ENCODE measurements around the gene MMP2. TPM values are rescaled to one million over a fixed set of nuclear protein-coding genes. Genes with fewer than 3 reads are reported as not detected.

Gene MMP2
- polyA plus RNA-seq (ENCODE audit: insufficient read length), result 404 TPM

DNA sequence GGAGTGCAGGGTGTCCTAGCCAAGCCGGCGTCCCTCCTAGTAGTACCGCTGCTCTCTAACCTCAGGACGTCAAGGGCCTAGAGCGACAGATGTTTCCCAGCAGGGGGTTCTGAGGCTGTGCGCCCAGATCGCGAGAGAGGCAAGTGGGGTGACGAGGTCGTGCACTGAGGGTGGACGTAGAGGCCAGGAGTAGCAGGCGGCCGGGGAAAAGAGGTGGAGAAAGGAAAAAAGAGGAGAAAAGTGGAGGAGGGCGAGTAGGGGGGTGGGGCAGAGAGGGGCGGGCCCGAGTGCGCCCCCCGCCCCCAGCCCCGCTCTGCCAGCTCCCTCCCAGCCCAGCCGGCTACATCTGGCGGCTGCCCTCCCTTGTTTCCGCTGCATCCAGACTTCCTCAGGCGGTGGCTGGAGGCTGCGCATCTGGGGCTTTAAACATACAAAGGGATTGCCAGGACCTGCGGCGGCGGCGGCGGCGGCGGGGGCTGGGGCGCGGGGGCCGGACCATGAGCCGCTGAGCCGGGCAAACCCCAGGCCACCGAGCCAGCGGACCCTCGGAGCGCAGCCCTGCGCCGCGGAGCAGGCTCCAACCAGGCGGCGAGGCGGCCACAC is at the start of gene MMP2:
Gene MMP2, plus strand, starts transcription at position 372 of the 603 bp plus-strand sequence. CDS start 282 bp downstream, outside the sequence.
- DNase-seq, result peak; percentile 89

DNA sequence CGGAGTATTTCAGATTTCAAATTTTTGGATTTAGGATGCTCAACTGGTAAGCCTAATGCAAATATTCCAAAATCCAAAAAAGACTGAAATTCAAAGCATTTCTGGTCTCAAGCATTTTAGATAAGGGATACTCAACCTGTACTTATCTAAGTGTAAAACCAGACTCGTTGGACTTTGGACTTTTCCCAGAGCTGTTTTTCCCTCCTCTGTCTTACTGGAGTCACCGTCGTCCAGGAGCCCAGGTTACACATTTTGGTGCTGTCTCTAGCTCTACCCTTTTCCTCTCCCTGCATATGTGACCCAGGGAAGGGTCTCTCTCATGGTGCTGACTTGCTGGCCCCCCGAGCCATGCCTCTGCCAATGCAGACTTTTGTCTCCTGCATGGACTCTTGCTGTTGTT is 46.0 kb upstream of the MMP2 start:
- DNase-seq, result no peak

DNA sequence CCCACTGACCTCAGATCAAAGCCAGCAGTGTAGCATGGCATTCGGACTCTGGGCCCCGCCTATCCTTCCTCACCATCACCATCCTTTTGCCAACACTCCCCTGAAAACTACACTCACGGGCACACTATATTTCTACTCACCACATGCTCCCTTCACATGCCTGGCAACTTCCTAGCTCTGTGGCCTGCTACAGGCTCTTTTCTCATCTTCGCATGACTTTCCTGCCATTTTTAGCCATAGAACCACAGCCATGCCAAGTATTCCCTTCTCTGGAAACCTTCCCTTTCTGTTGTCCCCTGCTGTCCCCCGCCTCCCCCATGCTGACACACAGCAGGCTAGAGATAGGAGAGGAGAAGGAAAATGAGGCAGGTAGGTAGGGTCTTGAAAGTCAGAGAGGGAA is 45.5 kb upstream of the MMP2 start:
- no peak for DNase-seq

DNA sequence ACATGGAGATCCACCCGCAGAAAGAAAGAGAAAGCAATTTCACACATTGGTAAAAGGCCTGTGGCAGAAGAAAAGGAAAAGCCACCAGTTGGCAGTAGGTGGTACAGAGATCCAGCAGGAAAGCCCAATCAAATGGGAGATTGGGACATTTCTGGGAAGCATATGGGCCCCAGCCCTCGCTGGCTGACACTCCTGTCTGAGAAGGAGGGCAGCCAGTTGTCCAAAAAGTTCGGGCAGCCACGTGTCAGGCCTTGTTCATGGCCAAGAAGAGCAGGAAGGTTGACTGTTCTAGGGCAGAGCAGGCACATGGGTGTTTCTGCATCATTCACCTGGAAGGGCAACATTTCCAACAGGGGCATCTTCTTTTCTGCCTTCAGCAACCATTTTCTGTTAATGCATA is 45.0 kb upstream of the MMP2 start:
- DNase-seq, result no peak

DNA sequence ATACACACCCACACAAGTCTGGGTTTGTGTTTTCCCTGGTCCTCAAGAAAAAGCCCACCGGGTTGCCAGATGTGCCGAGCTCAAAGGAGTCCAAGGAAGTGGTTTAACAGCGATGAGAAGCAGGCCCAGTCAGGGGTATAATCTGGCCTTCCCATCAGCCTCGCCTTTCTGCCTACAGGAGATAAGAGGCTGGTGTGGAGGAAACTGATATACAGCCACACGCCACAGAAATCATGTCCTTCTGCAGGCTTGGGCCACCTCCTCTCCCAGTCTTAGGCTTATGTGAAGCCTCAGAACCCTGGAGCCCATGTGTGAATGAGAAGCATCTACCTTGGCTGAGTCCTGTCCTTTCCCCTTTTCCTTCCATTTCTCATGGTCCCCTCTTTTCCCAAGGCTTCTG is 43.6 kb upstream of the MMP2 start:
- no peak for DNase-seq

DNA sequence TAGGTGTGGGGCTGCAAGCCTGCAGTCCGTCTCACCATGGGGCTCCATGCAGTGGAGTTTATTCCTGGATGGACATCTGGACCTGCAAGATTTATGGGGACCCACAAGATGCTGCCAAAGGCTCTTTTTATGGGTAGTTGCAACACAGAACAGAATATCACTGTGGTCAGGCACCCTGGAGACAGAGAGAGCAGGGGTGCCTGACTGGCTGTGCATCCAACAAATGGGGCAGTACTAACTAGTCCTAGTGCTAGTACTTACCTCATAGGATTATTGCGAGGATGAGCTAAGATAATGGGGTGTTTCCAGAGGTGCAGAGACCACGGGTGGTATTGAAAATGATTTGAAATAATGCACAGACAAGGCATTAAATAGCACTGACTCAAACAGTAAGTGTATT is 42.4 kb upstream of the MMP2 start:
- DNase-seq, result no peak

DNA sequence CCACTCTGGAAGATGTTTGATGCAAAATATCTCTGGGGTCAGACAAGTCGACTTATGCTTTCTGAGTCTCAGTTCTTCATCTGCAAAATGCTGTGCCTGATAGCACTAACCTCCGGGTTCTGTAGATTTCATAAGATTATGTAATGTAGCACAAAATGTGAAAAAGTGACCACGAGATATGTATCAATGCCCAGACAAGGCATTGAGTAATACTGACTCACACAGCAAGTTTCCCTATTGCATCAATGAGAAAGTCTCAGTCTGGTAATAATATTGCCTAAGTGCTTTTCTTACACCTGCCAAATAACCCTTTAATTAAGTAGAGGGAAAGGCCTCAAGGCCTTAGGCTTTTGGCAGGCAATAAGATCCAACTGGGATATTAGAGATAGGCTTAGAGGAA is 41.4 kb upstream of the MMP2 start:
- no peak for DNase-seq

DNA sequence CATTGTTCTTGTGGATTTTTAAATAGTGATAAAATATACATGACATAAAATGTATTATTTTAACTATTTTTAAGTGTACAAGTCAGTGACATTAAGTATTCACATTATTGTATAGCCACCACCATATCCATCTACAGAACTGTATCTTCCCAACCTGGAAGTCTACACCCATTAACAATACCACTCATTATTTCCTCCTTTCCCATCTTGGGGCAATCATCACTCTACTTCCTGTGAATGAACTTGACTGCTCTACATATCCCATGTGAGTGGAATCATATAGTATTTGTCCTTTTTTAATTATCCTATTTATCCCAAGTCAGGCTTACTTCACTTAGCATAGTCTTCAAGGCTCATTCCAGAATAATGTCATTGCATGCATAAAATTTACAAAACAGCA is 40.7 kb upstream of the MMP2 start:
- DNase-seq, result no peak

DNA sequence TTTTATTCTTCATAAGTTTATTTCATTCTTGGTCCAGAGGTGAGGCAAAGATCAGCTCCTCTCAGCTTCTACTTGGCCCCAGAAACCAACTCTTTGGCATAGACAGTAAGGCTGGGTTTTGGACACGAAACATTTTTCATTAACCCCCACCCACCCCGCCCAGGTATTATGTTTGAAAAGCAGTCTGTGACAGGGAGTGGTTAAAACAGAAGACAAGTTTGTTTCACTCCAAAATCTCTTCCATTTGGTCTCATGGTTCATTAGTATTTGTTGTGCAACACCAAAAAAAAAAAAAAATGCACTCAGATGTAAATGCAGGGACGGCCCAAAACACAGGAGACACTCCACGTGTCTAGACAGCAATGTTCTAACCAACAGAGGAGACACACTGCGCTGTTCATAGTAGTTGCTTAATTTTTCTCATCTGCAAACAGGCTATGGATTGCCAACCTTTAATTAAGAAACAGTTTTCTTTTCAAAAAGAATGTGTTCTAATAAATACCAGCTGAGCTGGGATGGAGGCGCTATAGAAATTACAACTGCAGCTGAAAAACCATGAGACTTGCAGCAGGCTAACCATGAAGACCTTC is 39.8 kb upstream of the MMP2 start:
- DNase-seq, result no peak

DNA sequence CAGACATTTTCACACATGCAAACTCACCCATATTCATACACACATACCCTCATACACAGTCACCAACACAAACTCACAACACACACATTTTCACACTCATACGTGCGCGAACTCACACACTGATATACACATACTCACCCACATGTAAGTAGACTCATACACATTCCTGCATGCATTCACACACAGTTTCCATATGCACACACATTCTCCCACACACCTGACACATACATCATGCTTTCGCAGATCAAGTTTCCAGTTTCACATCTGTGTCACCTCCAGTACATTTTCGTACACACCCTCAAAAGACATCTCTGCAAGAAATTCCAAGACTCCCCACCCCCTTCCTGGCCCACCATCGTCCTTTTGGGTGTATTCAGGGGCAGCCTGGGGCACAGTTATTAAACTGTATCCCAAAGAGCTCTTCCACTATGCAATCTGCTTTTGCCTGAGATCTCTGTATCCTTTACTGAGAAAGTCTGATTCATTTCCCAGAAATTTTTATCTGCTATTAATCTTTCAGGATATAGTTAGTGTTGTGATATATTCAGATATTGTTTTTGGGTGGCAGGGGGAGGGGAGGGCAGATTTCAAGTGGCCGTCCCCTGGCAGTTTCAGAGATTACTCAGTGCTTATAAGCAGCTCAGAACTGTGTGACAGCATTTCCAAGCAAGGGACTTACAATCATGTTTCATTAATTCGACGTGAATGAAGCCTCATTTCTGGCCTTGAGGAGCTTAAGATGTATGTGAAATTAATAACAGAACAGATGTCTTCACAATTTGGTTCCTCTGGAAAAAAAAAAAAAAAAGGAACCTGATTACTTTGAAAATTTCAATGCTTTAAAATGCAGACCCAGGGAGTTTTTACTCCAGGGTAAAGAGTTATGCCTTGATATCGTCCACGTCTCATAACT is 35.3 kb upstream of the MMP2 start:
- no peak for DNase-seq

DNA sequence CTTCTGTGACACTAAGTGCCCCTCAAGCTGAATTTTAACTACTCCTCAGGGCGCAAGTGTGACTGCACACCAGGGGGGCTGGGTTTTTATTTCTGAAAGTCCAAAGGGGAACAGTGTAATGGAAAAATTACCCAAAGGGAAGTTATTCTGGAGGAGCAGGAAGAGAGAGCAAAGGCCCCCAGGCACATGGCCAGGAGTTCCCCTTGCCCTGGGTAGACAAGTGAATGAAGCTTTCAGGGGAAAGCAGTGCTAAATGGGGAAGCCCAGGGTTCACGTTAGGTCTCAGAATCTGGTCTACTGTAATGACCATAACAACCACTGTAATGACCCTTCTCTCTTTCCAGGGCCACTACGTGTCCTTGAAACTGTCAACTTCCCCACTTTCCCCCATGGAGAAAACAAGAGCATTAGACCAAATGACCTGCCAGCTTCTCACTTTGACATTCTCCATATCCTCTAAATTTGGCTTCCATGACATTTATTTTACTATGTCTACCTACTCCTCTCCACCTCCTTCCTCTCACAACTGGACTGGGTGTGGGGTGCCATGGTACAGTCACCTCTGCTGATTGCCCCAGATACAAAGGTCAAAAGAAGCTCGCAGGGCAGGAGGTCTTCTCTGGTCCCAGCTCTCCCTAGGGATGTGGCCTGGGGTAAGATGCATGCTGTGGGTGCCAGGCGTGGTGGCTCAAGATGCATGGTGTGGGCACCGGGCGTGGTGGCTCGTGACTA is 34.1 kb upstream of the MMP2 start:
- DNase-seq, result peak; percentile 50

DNA sequence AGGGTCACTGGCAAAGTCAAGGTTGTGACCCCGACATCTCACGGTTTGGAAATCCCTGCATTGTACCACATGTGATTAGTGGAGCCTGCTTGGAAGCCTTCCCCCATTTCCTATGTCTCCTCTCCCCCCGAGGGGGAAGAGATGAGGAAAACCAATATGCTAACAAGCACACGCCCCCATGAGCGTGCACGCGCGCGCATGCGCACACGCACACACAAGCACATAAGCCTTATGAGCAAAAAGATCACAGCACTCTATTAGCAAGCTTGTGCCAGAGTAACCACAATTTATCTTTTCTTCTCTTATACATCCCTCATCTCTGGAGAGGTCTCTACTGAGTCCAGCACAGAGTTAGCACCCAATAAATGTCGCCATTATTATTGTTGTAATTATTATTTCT is 31.8 kb upstream of the MMP2 start:
- no peak for DNase-seq

DNA sequence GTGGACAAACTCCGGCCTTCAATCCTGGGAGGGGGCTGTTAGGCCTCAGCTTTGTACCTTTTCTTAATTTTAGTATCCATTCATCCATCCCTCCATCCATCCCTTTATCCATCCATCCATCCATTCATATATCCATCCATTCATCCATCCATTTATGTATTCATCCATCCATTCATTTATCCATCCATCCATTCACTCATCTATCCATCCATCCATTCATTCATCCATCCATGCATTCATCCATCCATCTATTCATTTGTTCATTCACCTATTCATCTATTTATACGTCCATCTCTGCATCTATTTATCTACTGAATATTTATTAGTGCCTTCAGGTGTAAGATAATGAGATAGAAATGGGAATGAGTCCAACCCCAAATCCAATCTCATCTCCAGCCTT is 26.0 kb upstream of the MMP2 start:
- no peak for DNase-seq

DNA sequence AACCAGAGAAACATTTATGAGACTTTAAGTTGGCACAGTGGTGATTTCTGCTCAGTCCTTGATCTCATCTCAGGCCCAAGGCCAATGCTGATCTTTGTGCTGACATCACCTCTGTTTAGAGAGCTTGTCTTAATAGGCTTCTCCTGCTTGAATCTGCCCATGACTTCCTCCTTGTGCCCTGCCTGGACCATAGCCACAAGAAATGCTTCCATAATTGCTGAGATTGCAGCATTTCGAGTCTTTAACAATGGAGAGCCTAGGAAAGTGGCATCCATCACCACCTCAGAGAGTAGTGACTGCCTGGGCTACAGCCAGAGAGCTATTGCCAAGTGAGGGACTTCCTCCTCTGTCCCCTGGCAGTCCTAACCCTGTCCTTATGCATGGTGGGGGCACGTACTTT is 25.1 kb upstream of the MMP2 start:
- DNase-seq, result no peak

DNA sequence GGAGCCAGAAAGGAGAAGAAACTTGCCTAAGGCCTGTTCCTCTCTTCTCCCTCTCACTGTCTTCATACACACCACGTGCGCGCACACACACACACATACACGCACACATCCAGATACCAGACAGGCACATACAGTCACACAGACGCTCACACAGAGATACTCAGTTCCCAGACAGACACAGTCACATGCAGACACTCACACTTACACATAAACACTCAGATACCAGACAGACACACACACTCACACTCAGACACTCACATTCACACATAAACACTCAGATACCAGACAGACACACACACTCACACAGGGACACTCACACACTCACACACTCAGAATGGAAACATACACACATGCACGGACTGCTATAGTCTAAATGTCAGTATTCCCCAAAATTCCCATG is 24.1 kb upstream of the MMP2 start:
- no peak for DNase-seq

DNA sequence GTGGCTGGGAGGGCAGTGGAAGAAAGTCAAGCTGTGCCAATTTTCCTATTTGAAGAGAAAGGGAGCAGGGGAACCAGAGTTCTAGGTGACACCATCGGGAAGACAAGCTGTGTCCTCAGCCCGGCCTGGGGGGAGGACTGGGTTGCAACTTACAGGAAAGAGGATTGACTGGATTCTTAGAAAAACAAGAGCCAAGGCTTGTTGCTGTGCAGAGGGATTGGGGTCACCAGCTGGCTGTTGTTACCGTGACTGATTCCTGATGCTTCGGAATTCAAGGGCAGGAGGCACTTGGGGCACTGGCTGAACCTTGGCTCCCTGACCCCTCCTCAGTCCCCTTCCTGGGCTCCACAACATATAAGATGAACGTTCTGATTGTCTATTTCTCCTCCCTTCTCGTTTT is 16.8 kb upstream of the MMP2 start:
- no peak for DNase-seq

DNA sequence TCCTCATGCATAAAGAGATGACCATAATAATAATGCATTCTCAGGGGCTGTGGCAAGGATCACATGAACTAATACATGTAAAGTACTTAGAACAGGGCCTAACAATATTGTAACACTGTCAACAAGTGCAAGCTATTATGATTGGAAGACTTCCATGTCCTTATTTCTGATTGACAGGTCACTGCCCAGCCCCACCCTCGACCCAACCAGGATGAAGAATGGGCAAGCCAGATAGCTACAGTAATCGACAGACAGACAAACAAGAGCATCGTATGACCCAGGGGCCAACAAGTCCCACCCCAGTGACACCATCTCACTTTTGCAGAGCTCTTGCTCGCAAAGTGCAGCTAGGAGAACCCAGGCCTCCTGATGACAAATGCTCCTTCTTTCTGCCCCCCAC is 14.6 kb upstream of the MMP2 start:
- no peak for DNase-seq

DNA sequence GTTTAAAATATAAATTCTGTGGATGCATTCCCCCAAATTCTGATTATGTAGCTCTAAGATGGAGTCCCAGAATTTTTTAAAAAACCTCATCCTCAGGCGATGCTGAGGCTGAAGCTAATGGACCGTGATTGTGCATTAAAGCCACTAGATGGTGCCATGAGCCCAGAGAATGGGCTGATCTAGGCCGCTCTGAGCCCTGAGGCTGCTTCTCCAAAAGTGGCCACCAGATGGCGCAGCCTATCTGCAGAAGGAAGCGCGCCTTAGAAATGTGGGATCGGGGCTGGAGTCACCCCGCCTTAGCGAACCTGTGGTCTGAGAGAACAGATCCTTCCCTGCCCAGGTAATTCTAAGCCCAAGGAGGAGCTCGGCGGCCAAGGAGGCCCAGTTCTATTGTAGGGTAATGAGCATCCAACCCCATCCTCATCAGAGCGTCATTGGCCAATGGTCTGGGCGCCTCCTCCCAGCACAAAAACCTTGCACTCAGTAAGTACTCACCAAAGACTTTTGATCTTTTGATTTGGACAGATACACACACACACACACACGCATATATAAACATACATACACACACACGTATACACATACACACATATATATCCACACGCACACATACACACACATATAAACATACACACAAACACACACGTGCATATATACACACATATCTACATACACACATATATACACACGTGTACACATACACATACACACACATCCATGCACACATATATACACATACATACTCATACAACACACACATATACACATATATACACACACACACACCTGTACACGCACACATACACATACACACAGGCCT is 13.7 kb upstream of the MMP2 start:
- DNase-seq, result peak; percentile 89

DNA sequence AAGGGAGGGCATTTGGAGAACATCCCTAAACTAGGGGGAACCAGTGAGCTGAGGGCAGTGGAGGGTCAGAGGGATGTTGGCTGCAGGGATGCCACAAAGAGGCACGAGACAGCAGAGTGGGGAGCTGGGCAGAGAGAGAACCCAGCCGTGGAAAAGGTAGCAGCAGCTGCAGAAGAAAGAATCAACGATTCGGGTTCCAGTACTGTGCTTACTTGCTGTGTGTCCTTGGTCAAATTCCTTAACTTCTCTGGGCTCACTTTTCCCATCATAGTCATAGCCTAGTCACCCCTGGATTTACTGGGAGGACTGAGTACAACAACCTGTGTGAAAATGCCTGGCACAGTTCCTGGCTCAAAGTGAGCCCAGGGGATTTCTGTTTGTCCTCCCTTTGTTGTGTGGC is 12.8 kb upstream of the MMP2 start:
- no peak for DNase-seq

DNA sequence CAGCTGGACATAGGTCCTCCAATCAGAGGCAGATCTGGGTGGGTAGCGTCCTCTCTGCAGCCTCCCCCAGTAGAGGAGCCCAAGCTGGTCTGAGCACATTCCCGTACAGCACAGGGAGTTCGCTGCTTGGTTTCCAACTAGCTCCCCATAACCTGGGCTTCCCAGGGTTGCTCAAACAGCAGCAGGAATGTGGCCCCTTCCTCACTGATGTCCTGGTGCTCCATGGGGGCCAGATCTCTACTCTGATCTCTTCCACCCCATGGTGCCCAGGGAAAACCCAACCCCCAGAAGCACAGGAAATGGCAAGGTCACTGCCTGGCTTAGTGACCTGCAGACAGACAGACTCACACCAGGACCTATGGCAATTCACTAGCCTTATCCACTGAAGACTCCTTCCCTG is 11.1 kb upstream of the MMP2 start:
- no peak for DNase-seq

DNA sequence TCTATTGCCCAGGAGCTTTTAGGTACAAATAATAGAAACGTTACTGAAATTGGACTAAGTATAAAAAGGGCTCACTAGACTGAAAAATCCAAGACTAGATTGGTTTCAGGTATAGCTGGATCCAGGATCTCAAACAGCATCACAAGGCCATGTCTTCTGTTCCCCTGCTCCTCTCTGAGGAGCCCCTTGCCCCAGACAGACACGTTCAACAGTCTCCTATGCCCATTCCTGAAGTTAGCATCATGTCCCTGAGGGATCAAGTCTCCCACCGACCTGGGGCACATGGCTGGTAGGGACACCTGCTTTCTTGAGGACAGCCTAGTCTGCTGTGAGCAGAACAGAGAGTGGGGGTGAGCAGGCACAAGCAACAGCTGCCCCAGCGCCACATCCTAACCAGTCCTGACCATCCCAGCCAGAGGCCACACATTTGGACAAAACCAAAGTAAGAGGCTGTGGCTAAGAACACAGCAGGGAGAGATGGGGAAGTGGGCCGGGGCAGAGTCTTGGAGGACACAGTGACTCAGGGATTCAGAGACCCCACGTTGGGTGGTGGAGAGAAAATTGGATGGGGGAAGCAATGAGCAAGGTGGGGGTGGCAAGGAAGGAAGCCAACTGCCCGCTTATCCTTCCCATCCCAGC is 10.5 kb upstream of the MMP2 start:
- DNase-seq, result no peak

Data from hindlimb muscle (tissue), 1 donor.